Gastroesophageal sphincter (tissue), 3 donors: Measurements from ENCODE around the gene PODNL1.

ENCODE experiments used
- CTCF ChIP-seq, 4 experiments: fragments of 200-600 bp in 2 of 4; fragments of 450-650 bp in 2 of 4; sonication (generic) in 1 of 4; IDR thresholded peaks; one replicate each; pipeline ENCODE4 v1.5.1; 2017 to 2019; ENCODE audit warnings: antibody characterized with exemption in 4 of 4, mild to moderate bottlenecking in 2 of 4, moderate library complexity in 2 of 4
- POLR2A ChIP-seq, 2 donors: fragments of 450-650 bp; IDR thresholded peaks; one replicate each; pipeline ENCODE4 v1.6.1; 2017; ENCODE audit warnings: antibody characterized with exemption in 2 of 2, mild to moderate bottlenecking in 2 of 2, moderate library complexity in 1 of 2
- POLR2AphosphoS5 ChIP-seq: sonication (generic); formaldehyde crosslinking; IDR thresholded peaks from one replicate; pipeline ENCODE4 v1.6.1; 2017; ENCODE audit warnings: antibody characterized with exemption

- TF ChIP-seq POLR2A (IDR thresholded peaks at IDR 0.05): no peak
- no peak for TF ChIP-seq CTCF (IDR thresholded peaks at IDR 0.05)
- no peak for TF ChIP-seq POLR2AphosphoS5
Measured at GRCh38 chr19:13931391-13932148, 6.6 kb downstream of the PODNL1 start.
